PC-3 (cell line): ENCODE measurements around the gene SOX30. TPM values are rescaled to one million over a fixed set of nuclear protein-coding genes. Genes with fewer than 3 reads are reported as not detected.

Experiments used
- ATAC-seq: fragments of 200-7000 bp; cut with Tn5 transposase; 2 replicates; pipeline ENCODE4 v1.9.1; 2020; ENCODE audit warnings: mild to moderate bottlenecking, moderate library complexity
- BruUV-seq: library from RNA; stranded (reverse); fragments of 400-500 nt; replicated peaks from 2 replicates; lab custom pipeline; 2021; lab: Mats Ljungman, UMichigan
- CTCF ChIA-PET: fragments of 300-600 bp; sonication (Branson Sonifier 250); formaldehyde crosslinking; loops from one replicate; lab custom pipeline; 2022; ENCODE audit warnings: antibody characterized with exemption; lab: Charles Lee
- POLR2A ChIA-PET: fragments of 300-600 bp; sonication (Branson Sonifier 250); formaldehyde crosslinking; loops from one replicate; lab custom pipeline; 2022; ENCODE audit warnings: antibody characterized with exemption; ENCODE audit not compliant: unreplicated experiment; lab: Charles Lee
- DNase-seq: peaks from one replicate; pipeline ENCODE4 v3.0.0-alpha.2; 2015
- H2AFZ ChIP-seq: fragments of 300-600 bp; sonication (generic); 2 replicates; pipeline ENCODE4 v1.6.0; 2016; ENCODE audit warnings: antibody characterized with exemption, low read length
- H3F3A ChIP-seq: fragments of 300-600 bp; sonication (generic); one replicate; pipeline ENCODE4 v1.6.0; 2017; ENCODE audit warnings: antibody characterized with exemption, low read length, control low read depth, mild to moderate bottlenecking; ENCODE audit not compliant: unreplicated experiment
- H3K27ac ChIP-seq: fragments of 300-600 bp; sonication (generic); 2 replicates; pipeline ENCODE4 v1.5.1; 2016; ENCODE audit warnings: mild to moderate bottlenecking, low read length
- H3K27me3 ChIP-seq: fragments of 300-600 bp; sonication (generic); 2 replicates; pipeline ENCODE4 v1.6.1; 2016; ENCODE audit warnings: low read length, mixed read lengths
- H3K36me3 ChIP-seq: fragments of 300-600 bp; sonication (generic); 2 replicates; pipeline ENCODE4 v1.6.1; 2016; ENCODE audit warnings: low read depth, mixed run types, low read length, mixed read lengths
- H3K4me1 ChIP-seq: fragments of 300-600 bp; sonication (generic); 2 replicates; pipeline ENCODE4 v1.5.1; 2016; ENCODE audit warnings: low read length; ENCODE audit not compliant: insufficient read depth
- H3K4me2 ChIP-seq: fragments of 300-600 bp; sonication (generic); 2 replicates; pipeline ENCODE4 v1.6.0; 2016; ENCODE audit warnings: low read length
- H3K4me3 ChIP-seq: fragments of 300-600 bp; sonication (generic); 2 replicates; pipeline ENCODE4 v1.5.1; 2016; ENCODE audit warnings: mild to moderate bottlenecking, low read length, mixed read lengths
- H3K79me2 ChIP-seq: fragments of 300-600 bp; sonication (generic); 2 replicates; pipeline ENCODE4 v1.6.1; 2017; ENCODE audit warnings: low read length, mixed read lengths
- H3K9ac ChIP-seq: fragments of 300-600 bp; sonication (generic); 2 replicates; pipeline ENCODE4 v1.6.0; 2016; ENCODE audit warnings: mild to moderate bottlenecking, low read length
- H3K9me2 ChIP-seq: fragments of 300-600 bp; sonication (generic); replicated peaks from 2 replicates; pipeline ENCODE4 v1.6.1; 2016; ENCODE audit warnings: mixed run types, low read length, mixed read lengths
- H3K9me3 ChIP-seq: fragments of 300-600 bp; sonication (generic); 2 replicates; pipeline ENCODE4 v1.6.1; 2016; ENCODE audit warnings: low read length, mixed read lengths
- H4K20me1 ChIP-seq: fragments of 300-600 bp; sonication (generic); 2 replicates; pipeline ENCODE4 v1.6.1; 2016; ENCODE audit warnings: low read length, mixed read lengths
- EZH2 ChIP-seq: fragments of 300-600 bp; sonication (generic); IDR thresholded peaks from one replicate; pipeline ENCODE4 v1.6.1; 2017; ENCODE audit warnings: antibody characterized with exemption, mild to moderate bottlenecking, low read length; ENCODE audit not compliant: unreplicated experiment
- EZH2phosphoT487 ChIP-seq: fragments of 300-600 bp; sonication (generic); IDR thresholded peaks from 2 replicates; pipeline ENCODE4 v1.6.1; 2018; ENCODE audit warnings: mild to moderate bottlenecking, antibody characterized with exemption, low read length, borderline replicate concordance
- intact Hi-C: fragments of 100-400 bp; cut with micrococcal nuclease; formaldehyde crosslinking; loops from 2 replicates; pipeline ENCODE4 v1.9.0; 2023
- total RNA-seq: library from RNA; depleted of rRNA; stranded (reverse); fragments of >200 nt; gene quantifications from 2 replicates; pipeline ENCODE4 v1.2.3, GENCODE V29; 2014
- TF ChIP-seq, protein P1 (sequence below): fragments of 300-600 bp; sonication (generic); conservative IDR thresholded peaks from 2 replicates; pipeline ENCODE4 v1.5.1; 2017; ENCODE audit warnings: antibody characterized with exemption, low read depth, mild to moderate bottlenecking, low read length

The SOX30 gene
- total RNA-seq, 1 experiment from 2014 or later, result 0.51 TPM

DNA sequence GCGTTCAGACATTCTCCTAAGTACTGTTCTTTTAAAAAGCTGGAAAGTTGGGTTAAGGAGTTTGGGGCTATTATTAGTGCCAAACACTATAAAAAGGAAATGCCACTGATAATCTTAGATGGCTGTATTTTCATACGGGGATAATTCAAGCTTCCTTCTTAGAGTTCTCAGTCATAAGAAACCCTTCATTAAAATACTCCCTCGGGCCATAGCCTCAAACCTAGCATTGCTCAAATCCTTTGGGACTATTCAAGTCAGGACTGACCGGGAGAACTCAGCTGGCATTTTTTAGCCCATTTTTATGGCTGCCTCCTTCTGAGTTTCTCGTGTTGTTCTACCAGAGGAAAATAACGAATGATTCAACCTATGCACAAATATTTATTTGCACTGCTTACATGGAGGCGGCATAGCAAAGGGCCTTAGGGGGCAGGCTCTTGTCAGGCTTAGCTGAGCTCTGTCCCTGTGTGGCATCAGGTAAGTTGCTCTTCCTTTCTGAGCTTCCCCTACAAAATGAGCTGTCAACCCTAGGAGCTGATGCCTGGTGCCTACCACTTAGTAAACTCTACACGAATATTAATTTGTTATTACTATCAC is 43.2 kb downstream of the SOX30 start:
- H3F3A ChIP-seq, result peaks cover 26% of the 10 kb centered on the region
- H3K27ac ChIP-seq, result peak overlapping the region; percentile 96
- H3K79me2 ChIP-seq, result no peaks in the 10 kb centered on the region
- no TSS peak for BruUV-seq
- H3K9me2 ChIP-seq, result no peaks in the 10 kb centered on the region
- peak overlapping the region; percentile 61 for H3K4me2 ChIP-seq
- H3K27me3 ChIP-seq, result no peaks in the 10 kb centered on the region
- no peaks in the 10 kb centered on the region for H3K36me3 ChIP-seq
- intact Hi-C loops, result loop anchor here (5.0 kb wide), 2 partner anchors 133 to 217 kb away; partner anchors contain the start of gene LSM11
- H3K4me3 ChIP-seq, result no peak overlapping the region
- POLR2A ChIA-PET, result no interaction called here
- peak; percentile 72 for DNase-seq
- peak overlapping the region; percentile 94 for H3K9ac ChIP-seq
- no peaks in the 10 kb centered on the region for H3K9me3 ChIP-seq
- TF ChIP-seq, protein P1, sequence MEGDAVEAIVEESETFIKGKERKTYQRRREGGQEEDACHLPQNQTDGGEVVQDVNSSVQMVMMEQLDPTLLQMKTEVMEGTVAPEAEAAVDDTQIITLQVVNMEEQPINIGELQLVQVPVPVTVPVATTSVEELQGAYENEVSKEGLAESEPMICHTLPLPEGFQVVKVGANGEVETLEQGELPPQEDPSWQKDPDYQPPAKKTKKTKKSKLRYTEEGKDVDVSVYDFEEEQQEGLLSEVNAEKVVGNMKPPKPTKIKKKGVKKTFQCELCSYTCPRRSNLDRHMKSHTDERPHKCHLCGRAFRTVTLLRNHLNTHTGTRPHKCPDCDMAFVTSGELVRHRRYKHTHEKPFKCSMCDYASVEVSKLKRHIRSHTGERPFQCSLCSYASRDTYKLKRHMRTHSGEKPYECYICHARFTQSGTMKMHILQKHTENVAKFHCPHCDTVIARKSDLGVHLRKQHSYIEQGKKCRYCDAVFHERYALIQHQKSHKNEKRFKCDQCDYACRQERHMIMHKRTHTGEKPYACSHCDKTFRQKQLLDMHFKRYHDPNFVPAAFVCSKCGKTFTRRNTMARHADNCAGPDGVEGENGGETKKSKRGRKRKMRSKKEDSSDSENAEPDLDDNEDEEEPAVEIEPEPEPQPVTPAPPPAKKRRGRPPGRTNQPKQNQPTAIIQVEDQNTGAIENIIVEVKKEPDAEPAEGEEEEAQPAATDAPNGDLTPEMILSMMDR, result 0 out of 2 replicates have a peak, but pooled peaks have one; percentile 21
- TF ChIP-seq EZH2phosphoT487, result no peak
- no peak for TF ChIP-seq EZH2
- CTCF ChIA-PET, result no interaction called here
- no peaks in the 10 kb centered on the region for H4K20me1 ChIP-seq
- no peak for ATAC-seq
- H3K4me1 ChIP-seq, result peaks cover 59% of the 10 kb centered on the region
- no peak overlapping the region for H2AFZ ChIP-seq

GRCh38 chr5:157607371-157608161 is 44.7 kb downstream of the SOX30 start:
- Histone ChIP-seq H3K9me3 (no peaks in the 10 kb centered on the region), H3K36me3 (no peaks in the 10 kb centered on the region), H3K9ac (peak overlapping the region; percentile 94), H2AFZ (no peak overlapping the region), H4K20me1 (no peaks in the 10 kb centered on the region), H3K79me2 (no peaks in the 10 kb centered on the region), H3K4me1 (peaks cover 72% of the 10 kb centered on the region), H3K4me3 (peak overlapping the region; percentile 6; the same call in 1 of the 2 replicates), H3K27me3 (no peaks in the 10 kb centered on the region), H3K4me2 (peak overlapping the region; percentile 61), H3K9me2 (no peaks in the 10 kb centered on the region), H3F3A (peaks cover 38% of the 10 kb centered on the region), H3K27ac (peak overlapping the region; percentile 96)
- CTCF ChIA-PET, result interaction anchor here (0.5 kb wide), 1 partner anchor 16 kb away, joined by 7 read pairs; no protein-coding TSS in a partner anchor
- TF ChIP-seq, protein P1, result no peak
- TF ChIP-seq EZH2 (no peak), EZH2phosphoT487 (no peak)
- ATAC-seq (peak; percentile 66), DNase-seq (peak; percentile 99)
- POLR2A ChIA-PET, result interaction anchor here (0.6 kb wide), 1 partner anchor 11 kb away, joined by 4 read pairs; no protein-coding TSS in a partner anchor
- TSS peak; percentile 76 for BruUV-seq
- intact Hi-C loops, result loop anchor here (1.0 to 5.0 kb wide), 7 partner anchors 58 to 215 kb away; partner anchors contain the start of gene LSM11
